GM10266 (cell line): ENCODE results near the gene SH2D7.
"Not testable (repeated sequence)": the region's sequence is repeated elsewhere in the genome, so short reads cannot be mapped to it uniquely, and the experiment has no call there.

Experiments used
- DNase-seq: peaks from one replicate; pipeline ENCODE4 v3.0.0; 2012; ENCODE audit errors: extremely low spot score
- CTCF ChIP-seq: IDR thresholded peaks from 2 replicates; pipeline ENCODE4 v1.5.1; 2012; ENCODE audit warnings: mild to moderate bottlenecking, low read depth; ENCODE audit not compliant: control insufficient read depth, insufficient read depth; ENCODE audit errors: missing control alignments

The SH2D7 gene

DNA sequence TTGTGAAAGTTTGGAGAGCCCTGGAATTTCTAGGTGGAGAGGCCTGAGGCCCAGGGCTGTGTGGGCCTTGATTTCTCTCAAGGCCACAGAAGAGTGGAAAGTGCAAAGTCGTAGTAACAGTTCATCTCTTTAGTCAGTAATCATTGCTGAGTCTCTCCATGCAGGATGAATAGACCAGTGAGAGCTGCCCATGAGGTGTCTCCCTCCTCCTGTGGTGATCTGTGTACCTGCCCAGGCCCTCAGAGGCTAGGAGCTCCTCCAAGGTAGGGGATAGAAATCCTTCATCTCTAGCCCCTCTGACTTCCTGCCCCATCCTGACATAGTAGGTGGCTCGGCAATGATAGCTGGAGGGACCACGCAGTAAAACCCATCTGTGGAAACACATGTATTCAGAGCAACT, 50.0 kb downstream of the SH2D7 start:
- TF ChIP-seq CTCF, result no peak
- DNase-seq, result no peak

GRCh38 chr15:78146425-78147154, 54.2 kb downstream of the SH2D7 start:
- TF ChIP-seq CTCF, result no peak
- DNase-seq, result no peak

GRCh38 chr15:78147566-78147965, 55.2 kb downstream of the SH2D7 start:
- no peak for DNase-seq
- TF ChIP-seq CTCF, result no peak

- no peak for DNase-seq
- TF ChIP-seq CTCF, result no peak
These were observed 56.2 kb downstream of the SH2D7 start for GRCh38 chr15:78148392-78149067.

DNA sequence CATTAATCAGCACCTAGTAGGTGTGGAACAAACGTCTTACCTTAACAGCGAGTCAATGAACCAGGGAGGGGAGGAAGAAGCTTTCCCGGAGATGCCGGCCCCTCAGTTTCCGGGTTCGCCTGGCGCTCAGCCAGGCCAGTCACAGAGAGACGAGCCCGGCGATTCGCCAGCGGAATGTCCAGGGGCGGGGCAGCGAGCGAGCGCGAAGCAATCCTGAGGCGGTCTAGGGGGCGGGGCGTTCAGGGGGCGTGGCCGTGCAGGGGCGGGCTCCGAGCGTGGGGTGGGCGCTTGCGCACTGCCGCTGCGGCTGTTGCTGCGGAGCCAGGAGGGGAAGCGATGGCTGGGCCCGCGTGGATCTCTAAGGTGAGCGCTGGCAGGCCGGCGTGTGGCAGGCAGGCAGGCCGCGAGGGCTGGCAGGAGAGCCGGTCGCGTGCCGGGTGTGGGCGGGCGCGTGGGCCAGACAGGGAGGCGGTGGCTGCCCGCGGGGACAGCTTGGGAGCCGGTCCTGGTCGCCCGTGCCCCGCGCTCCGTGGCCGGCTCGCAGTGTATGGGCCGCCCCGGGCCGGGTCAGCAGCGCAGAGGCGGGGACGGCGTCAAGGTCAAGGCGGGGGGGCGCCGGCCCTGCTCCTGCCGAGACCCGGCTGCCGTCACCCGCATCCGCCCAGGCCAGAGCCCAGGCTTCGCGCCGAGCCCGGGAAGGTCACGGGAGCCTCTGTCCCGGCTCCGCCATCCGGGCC, 56.9 kb downstream of the SH2D7 start, which contains the start of gene IDH3A:
TSS of gene IDH3A (plus strand) at position 295 of the 737 bp plus-strand sequence. CDS start at position 337, 42 bp downstream.
- TF ChIP-seq CTCF, result no peak
- DNase-seq, result peak; percentile 99

DNA sequence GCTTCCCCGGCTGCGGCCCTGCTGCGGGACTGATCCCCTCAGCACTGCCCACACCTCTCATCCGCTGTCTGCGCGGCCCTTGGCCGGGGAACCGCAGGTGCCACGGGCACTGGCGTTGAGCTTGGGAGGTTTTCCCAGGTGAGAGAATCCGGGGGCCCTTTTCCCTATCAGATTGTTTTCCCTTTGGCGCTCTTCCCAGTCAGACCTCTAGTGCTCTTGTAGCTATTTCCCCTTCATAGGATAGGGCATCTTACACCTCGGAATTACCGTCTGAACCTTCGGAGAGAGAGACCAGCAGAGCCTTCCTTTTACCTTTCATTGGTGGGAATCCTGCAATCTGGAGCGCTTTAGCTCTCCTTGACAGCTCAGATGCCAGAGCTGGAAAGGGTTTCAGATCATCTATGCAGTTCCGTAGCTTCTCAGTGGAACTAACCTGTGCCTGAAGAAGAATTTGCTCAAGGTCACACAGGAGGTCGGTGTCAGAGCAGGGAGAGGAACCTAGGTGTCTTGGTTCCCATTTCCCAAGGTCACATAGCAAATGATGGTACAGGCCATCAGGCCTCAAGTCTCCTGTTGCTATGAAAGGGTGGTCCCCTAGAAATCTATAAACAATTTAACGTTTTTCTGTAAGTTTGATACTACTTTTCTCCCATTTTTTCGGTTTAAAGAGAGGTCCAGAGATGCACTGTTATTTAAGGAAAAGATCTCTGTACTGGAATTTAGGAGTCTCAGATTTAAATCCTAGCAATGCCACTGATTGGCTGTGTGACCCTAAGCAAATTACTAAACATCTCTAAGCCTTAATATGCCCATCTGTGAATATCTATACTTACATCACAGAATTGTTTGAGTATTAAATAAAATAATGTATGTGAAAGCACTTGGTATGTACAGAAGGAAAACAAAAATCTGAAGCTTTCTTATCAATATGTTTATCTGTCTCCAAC, 57.7 kb downstream of the SH2D7 start:
- no peak for DNase-seq
- TF ChIP-seq CTCF, result no peak

GRCh38 chr15:78151075-78151474, 58.7 kb downstream of the SH2D7 start:
- not testable (repeated sequence) for DNase-seq
